ENCODE data around the gene P3H2.

The P3H2 gene

DNA sequence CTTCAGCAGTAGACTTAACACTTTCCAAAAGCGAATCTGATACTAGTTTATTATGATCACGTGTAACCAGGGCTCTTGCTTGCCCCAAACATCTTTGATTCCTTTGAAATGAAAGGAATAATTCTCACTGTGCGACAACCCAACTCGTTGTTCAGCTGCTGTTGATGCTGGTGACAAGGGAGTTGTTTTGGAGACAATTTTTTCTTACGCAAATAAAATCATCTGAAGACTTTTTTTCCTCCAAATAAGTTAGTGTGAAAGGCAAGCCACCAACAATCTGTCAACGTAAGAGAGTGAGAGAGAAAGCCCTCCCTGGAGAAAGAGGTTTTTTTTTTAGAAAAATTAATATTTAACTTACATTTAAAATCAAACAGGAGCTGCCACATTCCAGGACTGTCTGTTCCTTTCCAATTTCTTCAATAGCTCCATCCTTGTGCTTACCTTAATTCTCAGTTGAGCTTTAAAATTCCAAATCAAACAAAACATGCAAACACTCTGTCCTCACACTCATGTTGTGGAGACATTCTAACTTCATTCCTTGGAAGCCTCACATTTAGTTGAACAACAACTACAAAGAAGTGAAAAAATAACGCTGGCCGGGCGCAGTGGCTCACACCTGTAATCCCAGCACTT lies 4.9 kb upstream of the P3H2 start:
- no peak for DNase-seq

DNA sequence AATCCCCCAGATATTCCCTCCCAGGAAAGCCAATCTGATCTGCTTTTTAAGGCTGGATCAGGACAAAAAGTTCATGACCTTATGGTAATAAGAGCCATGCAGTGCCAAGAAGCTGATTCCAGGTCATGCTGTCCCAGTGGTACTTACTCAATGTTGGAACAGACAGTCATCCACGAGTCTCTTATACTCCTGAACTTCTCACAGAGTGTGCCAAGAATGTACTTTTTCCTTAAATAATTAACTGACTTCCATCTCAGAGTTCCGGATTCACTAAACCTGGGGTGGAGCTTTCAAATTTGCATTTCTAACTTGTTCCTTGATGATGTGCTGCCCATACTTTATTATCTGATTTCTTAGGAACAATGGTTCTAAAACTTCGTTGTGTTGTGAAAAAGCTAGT lies 3.4 kb upstream of the P3H2 start:
- DNase-seq: no peak

DNA sequence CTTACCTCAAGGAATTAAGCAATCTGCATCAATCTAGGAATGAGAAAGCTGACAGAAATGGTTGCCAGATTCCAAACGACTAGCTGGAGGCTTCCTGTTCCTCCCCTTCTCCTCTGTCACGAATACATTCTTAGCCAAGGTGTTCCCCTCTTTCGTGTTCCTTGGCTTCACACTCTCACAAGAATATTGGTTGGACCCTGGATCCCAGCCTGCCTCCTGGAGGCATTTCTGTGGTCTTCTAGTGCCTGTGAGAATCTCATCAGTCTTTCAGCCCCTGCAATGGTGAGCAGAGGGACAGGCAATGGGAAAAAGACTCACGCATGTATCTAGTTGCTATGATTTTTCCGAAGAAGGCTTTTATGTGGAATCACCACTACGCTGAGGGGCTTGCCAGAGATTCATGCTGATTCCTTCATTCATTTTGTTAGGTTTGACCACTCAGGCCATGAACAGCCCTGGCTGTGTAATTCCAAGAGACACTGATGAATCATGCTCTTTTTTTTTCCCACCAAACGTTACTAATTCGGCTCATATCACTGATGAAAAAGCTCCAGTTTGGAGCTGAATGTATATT lies 1.6 kb upstream of the P3H2 start:
- no peak for DNase-seq

DNA sequence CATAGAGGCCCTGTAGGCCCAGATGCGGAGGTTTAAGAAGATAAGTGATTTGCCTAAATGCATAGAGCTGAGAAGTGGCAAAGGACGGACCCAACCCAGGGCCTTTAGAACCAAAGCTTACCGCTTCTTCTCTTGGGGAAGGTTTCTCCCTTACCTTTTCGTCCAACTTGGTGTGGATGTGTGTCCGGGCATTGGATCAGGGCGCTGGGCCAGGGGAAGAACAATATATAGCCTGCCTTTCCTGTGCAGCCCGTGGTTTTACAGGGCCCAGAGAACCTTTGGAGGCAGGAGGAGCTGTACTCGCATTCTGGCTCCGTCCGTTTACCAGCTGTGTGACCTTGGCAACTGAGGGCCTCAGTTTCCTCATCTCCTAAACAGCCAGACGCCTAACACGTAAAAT lies 686 bp upstream of the P3H2 start:
- DNase-seq: no peak

DNA sequence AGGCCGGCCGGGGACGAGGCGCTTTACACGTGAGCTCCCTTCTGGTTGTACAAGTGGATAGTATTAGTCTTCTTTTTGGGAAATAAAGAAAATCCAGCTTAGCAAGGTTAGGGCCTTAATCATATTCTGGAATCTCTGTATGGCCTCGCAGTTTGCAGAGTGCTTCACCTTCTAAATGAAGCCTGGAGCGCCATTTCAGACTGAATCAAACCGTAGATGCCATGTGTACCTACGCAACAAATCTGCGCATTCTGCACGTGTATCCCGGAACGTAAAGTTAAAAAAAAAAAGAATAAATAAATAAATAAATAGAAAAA lies 322 bp upstream of the P3H2 start:
- no peak for DNase-seq

DNA sequence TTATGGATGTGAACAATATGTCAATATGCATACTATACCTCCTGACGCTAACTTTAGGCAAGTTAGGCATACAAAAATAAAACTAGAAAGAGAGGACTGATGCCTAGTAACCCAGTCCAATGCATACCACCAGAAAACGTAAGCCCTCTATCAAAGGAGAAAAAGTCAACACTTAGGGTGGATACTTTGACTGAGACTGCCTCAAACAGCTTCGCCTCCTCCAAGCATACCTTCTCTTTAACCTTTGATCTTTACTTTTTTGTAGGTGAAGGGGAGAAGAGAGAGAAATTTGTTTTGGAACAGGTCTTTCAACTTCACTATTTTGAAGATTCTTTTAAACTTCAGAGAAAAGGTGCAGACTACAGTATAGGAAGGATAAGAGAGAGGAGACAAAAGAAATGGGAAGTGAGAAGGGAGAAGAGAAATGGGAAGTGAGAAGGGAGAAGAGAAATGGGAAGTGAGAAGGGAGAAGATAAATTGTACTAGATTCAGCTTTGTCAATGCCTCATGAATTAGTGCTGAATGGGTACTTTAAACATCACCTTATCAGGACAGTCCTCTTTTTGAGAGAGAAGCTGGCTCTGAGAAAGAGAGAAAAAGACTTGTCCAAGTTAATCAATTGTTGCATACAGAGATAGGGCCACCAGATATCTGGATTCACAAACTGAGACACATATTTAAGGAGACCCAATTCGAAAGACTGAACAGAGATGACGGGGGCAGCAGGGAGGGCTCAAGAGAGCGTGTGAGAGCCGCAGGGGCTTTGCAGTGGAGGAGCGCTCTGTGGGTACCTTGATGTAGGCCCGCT lies 1.0 kb downstream of the P3H2 start:
- DNase-seq: no peak

DNA sequence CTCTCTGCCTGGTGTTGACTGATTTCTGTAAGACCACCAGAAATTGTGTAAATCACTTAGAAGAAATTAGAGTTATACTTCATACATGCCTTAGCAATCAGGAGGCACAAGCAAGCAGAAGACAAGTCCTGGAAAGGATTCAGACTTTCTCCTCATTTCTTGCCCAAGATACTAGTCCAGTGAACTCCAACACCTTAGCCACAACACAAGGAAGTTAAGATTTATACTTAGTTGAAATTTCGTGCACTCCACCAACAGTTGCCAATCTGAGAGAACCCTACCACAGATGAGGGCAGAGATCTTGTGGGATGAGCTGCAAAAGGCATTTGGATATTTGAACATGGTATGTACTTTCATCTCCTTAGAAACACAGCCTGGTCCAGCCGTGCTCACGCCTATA lies 2.3 kb downstream of the P3H2 start:
- DNase-seq: no peak

DNA sequence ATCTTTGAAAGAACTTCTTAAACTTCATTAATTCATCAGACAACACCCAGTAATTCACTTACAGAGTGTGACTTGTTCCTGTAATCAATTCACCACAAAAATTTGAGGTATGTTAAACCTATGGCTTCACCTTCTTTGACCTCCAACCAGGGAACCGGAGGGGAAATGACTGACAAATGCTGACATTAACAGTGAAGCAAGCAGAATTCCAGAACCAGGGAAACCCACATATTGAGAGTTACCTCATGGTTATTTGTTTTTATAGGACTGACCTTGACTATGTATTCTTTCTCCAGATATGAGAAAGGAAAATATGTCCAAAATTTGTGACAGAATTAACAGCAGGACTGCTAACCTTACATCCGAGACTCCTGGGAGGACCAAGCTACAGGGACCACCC lies 2.7 kb downstream of the P3H2 start:
- DNase-seq: no peak

DNA sequence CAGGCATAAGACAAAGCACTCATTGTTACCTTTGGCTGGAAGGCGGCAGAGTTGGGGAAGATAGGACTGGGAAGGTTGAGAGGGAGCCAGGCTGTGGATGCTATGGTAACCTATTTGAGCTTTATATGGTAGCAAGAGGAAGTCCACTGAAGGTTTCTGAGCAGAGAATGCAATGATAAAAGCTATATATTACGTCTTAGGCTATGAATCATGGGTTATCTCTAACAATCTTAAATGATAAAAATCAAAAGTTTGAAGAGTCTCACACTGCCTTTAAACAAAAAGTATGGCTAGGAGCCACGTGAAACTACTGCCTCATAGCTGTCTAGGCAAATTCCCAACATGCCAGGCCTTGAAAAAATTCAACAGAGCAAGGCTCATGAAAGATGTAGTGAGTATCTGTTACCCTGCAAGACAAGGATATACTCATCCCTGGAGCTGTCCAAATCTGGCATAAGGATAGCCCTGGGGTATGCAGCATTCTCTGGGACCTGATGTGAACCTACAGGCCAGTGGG lies 4.1 kb downstream of the P3H2 start:
- no peak for DNase-seq

DNA sequence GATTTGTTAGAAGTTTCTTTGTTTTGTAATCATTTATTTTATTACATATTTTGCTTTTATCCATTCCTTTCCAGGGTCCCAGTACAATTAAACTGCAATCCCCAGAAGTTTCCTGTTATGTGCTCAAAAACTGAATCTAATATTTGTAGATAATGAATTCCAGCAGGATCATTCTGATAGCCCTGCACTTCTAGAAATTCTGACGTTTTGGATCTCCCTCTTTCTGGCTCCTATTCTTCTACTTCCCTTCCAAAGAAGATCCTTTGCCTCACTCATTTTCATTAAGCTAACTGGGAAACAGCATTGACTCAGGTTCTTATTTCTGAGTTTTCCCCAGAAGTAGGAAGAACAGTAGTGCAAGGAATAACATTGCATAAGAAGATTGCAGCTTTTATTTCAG lies 9.9 kb downstream of the P3H2 start:
- DNase-seq: no peak

DNA sequence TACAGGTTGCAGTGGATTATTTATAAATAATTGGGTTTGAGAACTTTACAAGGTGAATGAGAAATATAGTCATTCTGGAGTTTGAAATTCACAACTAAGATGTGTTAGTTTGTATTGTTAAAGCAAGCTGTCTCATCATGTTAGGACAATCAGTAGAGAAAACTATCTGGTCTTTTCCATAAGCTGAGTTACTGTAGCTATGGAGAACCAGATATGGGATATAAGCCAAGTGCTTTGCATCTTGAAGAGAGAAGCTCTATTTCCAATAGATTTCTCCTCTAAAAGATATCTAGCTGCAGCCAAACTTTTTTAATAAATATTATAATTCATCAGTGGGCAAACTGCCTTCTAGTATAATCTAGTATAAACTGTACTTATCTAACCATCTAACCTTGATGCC lies 11.3 kb downstream of the P3H2 start:
- no peak for DNase-seq

DNA sequence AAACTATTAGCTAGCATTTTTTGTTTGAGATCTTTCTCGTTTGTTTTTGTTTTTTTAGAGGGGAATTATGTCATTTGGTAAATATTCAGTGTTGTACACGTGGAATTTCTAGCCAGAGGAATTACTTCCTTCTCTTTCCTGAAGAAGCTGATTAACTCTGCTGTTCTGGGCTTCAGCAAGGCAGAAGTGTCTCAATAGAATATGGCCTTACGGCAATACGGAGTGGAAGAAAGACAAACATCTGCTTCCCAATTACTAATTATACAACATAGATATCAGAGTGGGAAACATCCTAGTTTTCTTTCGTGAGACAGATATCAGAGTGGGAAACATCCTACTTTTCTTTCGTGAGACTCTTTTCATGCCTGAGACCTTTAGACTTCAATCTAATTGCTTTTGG lies 11.9 kb downstream of the P3H2 start:
- no peak for DNase-seq

DNA sequence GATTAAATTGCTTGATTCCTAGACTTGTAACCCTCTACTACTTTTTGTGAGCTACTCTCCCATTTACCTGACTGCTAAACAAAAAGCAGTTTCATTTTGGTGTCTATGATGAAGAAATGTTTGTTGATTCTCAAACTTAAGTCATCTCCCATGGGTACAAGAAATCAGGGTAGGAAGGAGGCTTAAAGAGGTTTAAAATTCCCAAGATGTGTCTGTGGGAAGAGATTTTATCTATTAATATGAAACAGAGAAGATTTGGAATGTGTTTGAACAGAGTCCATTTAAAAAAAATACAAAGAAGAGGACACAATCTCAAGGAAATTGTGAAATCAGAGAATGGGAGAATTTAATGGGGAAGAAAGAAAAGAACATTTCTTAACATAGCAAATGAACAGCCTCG lies 14.8 kb downstream of the P3H2 start:
- DNase-seq: no peak

DNA sequence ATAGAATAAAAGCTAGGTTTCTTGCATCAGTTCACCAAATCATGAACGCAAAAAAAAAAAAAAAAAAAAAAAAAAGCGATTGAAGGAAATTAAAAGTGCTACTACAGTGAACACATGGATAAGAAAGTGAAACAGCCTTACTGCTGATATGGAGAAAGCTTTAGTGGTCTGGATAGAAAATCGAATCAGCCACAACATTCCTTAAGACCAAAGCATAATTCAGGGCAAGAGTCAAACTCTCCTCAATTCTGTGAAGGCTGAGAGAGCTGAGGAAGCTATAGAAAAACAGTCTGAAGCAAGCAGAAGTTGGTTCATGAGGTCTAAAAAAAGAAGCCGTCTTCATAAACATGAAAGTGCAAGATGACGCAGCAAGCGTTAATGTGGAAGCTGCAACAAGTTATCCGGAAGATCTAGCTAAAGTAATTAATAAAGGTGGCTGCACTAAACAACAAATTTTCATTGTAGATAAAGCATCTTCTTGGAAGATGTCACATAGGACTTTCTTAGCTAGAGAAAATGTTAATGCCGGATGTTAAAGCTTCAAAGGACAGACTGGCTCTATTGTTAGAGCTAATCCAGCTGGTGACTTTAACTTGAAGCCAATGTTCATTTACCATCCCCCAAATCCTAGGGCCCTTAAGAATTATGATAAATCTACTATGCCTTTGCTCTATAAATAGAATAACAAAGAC lies 19.2 kb downstream of the P3H2 start:
- no peak for DNase-seq

DNA sequence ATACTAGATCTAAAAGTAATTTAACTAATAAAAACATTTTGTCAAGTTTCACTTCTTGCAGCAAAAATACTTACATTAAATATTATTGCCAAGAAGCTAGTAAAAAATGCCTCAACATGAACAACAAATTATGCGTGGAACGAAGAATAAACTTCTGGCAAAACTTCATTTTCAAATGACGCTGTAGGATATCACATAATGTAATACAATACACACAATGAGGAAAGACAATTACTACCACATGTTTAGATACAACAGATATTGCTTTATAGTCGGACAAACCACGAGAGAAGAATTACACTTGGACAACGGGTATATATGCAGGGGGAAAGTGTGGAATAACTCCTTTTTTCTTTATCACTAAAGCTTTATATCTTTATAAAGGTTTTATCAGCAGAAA lies 21.6 kb downstream of the P3H2 start:
- DNase-seq: no peak

DNA sequence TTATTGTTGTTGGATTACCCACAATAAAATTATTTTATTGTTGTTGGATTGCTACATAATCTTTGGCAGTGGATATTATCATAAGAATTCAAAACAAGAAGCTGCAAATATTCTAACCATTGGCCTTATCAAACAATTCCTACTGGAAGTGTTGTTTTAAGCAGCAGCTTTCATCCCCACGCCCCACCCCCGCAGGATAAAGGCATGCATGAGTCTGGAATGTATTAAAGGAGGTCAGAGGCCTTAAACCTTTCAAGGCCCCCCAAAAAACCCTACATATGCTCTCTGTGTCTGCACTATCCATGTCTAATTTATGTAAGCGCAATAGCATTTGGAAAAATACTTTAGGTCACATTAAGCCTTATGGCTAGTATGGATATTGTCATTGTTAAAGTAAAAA lies 23.1 kb downstream of the P3H2 start:
- DNase-seq: no peak

DNA sequence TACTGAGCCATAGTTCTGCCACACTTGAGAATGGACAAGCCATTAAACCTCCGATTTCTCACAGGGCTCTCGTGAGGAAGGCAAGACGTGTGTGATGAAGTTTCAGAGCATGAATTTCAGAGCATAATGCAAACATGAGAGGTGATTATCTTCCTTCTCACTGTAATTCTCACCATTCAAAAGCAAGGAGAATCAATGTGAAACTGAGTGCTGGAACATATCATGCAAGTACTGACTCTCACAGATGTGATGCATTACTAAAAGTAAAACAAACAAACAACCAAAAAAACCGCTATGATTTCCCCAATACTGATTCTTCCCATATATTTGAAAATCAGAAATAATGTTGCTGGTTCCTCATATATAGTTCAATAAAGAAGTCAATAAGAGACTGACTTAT lies 23.7 kb downstream of the P3H2 start:
- no peak for DNase-seq

DNA sequence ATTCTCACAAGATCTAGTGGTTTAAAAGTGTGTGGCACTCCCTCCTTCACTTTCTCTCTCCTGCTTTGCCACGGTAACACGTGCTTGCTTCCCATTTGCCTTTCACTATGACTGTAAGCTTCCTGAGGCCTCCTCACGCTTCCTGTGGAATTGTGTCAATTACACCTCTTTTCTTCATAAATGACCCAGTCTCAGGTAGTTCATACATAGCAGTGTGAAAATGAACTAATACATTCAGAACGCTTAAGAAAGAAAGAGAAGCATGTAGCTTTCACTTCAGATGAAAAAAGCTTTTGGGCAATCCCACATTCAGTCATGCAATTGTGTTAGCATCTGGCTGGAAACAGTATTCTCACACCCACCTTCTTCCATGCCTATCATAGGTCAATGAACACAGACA lies 24.4 kb downstream of the P3H2 start:
- no peak for DNase-seq

DNA sequence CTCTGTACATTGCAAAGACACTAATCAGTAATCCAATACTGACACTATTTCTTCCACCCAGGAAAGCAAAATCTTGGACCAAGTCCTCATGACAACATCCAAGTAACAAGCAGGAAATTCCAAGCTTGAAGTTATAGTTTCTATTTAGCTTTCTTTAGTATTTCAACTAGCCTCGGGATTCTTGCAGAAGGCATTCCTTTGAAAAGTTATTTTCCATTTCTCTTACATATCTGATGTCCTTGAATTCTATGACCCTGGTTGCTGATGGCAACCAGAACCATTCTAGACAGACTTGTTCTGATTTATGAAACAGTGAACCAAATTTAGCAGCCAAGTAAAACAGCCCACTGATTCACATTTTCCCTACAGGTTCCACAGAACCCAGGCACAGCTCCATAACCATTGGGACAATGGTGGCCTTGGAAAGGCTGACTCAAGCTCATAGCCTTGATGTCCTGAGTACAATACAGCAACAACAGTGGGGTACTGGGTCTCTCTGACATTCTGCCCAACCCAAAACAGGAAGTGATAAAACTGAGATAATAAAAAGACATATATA lies 26.5 kb downstream of the P3H2 start:
- DNase-seq: no peak

DNA sequence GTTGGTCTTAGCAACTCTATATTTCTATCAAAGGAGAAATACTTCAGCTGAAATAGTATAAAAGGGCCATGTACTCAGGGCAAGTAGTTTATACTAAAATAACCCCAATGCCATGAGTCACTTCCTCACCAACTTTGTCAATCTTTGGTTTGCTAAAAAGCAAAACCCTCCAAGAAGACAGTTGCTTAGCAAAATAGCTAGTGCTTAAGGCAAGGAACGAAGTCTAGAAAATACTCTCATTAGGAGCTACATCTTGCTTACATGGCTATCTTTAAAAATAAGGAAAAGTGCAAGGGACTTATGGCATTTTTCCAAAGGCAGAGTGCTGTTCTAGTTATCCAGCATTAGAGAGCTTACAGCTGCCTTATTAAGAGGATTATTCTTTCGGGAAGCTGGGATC lies 28.4 kb downstream of the P3H2 start:
- no peak for DNase-seq

DNA sequence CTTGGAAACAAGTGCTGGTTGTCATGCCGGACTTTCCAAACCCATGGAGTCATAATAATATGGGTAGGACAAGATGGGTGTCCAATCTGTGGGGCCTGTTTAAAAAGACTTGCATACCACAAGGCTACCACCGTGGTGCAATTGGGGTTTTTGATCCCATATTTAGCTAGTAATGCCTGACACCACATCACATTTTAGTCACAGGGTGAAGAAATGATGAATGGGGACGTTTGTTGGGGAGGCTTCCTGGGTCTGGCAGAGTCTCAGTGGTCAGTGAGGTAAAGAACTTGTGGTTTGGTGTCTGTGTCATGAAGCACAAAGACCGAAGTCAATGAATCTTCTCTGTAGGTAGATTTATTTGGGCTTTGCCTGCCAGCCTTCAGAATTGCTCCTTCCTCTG lies 31.0 kb downstream of the P3H2 start:
- no peak for DNase-seq

DNA sequence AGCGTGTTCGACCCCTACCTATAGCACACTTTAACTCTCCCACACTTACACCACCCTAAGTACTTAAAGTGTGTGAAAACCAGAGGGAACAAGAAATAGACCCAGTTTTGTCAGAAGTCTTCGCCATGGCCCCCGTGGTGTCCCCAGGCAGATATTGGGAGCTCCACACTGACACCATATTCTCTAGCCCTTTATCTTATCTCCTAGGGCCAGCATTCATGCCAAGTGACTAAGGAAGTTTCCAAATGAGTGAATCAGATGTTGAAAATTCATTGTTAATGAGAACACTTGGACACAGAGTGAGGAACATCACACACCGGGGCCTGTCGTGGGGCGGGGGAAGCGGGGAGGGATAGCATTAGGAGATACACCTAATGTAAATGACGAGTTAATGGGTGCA lies 31.8 kb downstream of the P3H2 start:
- peak; percentile 64 for DNase-seq

DNA sequence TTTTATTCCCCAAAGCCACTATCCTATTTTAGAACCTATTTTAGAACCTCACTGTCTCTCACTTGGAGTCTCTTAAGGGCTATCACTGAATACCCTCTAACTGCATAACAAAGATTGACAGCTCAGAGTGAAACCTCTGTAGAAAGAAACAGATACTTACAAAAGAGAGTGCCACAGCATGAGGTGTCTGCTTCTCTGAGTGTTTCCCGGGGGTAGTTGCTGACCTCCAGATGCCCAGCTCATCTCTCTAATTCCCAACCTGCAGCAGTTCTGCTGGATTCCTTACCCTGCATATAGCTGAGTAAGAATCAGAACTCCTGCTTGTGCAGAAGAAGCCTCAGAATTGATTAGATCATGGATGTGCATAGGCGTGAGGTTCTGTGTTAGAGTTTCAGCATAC lies 34.5 kb downstream of the P3H2 start:
- DNase-seq: no peak

DNA sequence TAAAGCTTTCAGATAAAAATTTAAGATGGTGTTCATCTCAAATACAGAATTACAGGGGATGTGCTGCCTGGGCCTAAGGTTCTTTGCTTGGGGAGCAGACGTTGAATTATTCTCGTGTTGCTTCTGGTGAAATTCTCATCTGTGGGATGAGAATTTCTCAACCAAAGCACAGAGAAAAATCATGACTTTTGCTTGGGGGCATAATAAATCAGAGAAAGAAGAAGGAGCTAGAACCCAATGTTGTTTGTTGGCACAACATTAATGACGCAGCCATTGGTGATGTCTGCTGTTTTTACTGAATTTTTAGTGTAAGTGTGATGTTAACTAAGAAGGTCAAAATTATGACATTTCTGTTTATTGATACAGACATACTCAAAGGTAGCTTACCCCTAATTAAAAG lies 35.7 kb downstream of the P3H2 start:
- no peak for DNase-seq
